H1 (cell line): ENCODE data around the gene FAM193B. TPM values are rescaled to one million over a fixed set of nuclear protein-coding genes. Genes with fewer than 3 reads are reported as not detected.

Experiments used
- CTCF ChIA-PET: fragments of 300-600 bp; sonication (Branson Sonifier 250); formaldehyde crosslinking; loops from one replicate; lab custom pipeline; 2021; ENCODE audit not compliant: partially characterized antibody; lab: Charles Lee
- POLR2A ChIA-PET: fragments of 300-600 bp; sonication (Branson Sonifier 250); formaldehyde crosslinking; loops from one replicate; lab custom pipeline; 2021; ENCODE audit warnings: inconsistent platforms; ENCODE audit not compliant: partially characterized antibody; lab: Charles Lee
- DNase-seq, 2 experiments: peaks; one replicate each; pipeline versions ENCODE4 v3.0.0 to v3.0.0-alpha.2; 2010 to 2022; ENCODE audit warnings: low spot score in 2 of 2, low read depth in 1 of 2, mixed read lengths in 1 of 2
- FAIRE-seq: peaks from 2 replicates; lab custom pipeline; 2011; peaks lifted over from hg19 to GRCh38; lab: Jason Lieb, UNC
- H2AFZ ChIP-seq: 2 replicates; pipeline ENCODE4 v1.8.1; 2012; ENCODE audit warnings: low read length, inconsistent platforms
- H2AK5ac ChIP-seq: 2 replicates; pipeline ENCODE4 v1.6.1; 2013; ENCODE audit warnings: low read depth, low read length
- H2BK120ac ChIP-seq: replicated peaks from 2 replicates; pipeline ENCODE3; 2013; ENCODE audit warnings: low read depth, low read length, inconsistent platforms
- H2BK12ac ChIP-seq: 2 replicates; pipeline ENCODE4 v1.6.1; 2013; ENCODE audit warnings: low read depth, low read length
- H2BK15ac ChIP-seq: 2 replicates; pipeline ENCODE4 v1.6.1; 2013; ENCODE audit warnings: low read length
- H2BK20ac ChIP-seq: 2 replicates; pipeline ENCODE4 v1.6.1; 2013; ENCODE audit warnings: low read length
- H2BK5ac ChIP-seq: 2 replicates; pipeline ENCODE4 v1.6.1; 2013; ENCODE audit warnings: low read depth, low read length
- H3K14ac ChIP-seq: 2 replicates; pipeline ENCODE4 v1.6.1; 2013; ENCODE audit warnings: inconsistent platforms; ENCODE audit not compliant: insufficient read length
- H3K18ac ChIP-seq: 2 replicates; pipeline ENCODE4 v1.6.1; 2013; ENCODE audit warnings: low read length; ENCODE audit errors: extremely low read depth
- H3K23ac ChIP-seq: 2 replicates; pipeline ENCODE4 v1.6.1; 2013; ENCODE audit warnings: inconsistent platforms; ENCODE audit not compliant: insufficient read length
- H3K23me2 ChIP-seq: 2 replicates; pipeline ENCODE4 v1.6.1; 2013; ENCODE audit warnings: low read depth, low read length
- H3K27ac ChIP-seq: 2 replicates; pipeline ENCODE4 v1.6.1; 2011; ENCODE audit warnings: low read depth, low read length, inconsistent platforms
- H3K27me3 ChIP-seq, 4 experiments: replicated peaks in 1 of 4; 1 replicate in 1 of 4; 2 replicates in 3 of 4; pipeline versions ENCODE4 v1.6.1 to v1.8.1; 2011 to 2013; ENCODE audit warnings: low read length in 3 of 4, mild to moderate bottlenecking in 3 of 4, inconsistent platforms in 2 of 4, mixed read lengths in 2 of 4, moderate library complexity in 1 of 4; ENCODE audit not compliant: control insufficient read depth in 3 of 4, insufficient read depth in 3 of 4; ENCODE audit errors: extremely low read depth in 1 of 4
- H3K36me3 ChIP-seq, 4 experiments: 2 replicates each; pipeline versions ENCODE4 v1.6.1 to v1.8.1; 2011 to 2013; ENCODE audit warnings: mild to moderate bottlenecking in 4 of 4, low read length in 3 of 4, moderate library complexity in 2 of 4, control low read depth in 1 of 4, inconsistent platforms in 1 of 4; ENCODE audit not compliant: insufficient read depth in 4 of 4, control insufficient read depth in 2 of 4
- H3K4ac ChIP-seq: replicated peaks from 2 replicates; pipeline ENCODE3; 2013; ENCODE audit warnings: low read length, low read depth, mixed read lengths, inconsistent platforms; ENCODE audit not compliant: insufficient read length
- H3K4me1 ChIP-seq, 4 experiments: replicated peaks in 1 of 4; 1 replicate in 1 of 4; 2 replicates in 3 of 4; pipeline versions ENCODE4 v1.6.1 to v1.8.1; 2011 to 2013; ENCODE audit warnings: low read length in 3 of 4, inconsistent platforms in 2 of 4, mixed read lengths in 1 of 4; ENCODE audit not compliant: insufficient read depth in 4 of 4, control insufficient read depth in 3 of 4
- H3K4me2 ChIP-seq, 2 experiments: 2 replicates each; pipeline versions ENCODE4 v1.6.1 to v1.8.1; 2011 to 2013; ENCODE audit warnings: low read depth in 2 of 2, low read length in 2 of 2, control low read depth in 1 of 2, inconsistent platforms in 1 of 2, mild to moderate bottlenecking in 1 of 2; ENCODE audit not compliant: insufficient read depth in 1 of 2
- H3K4me3 ChIP-seq, 4 experiments: fragments of 200-600, 300-600 bp in 1 of 4; sonication (generic), shearing (Covaris generic), sonication (Bioruptor Twin) in 1 of 4; 2 replicates each; pipeline versions ENCODE4 v1.5.1 to v1.8.1; 2011 to 2016; ENCODE audit warnings: low read length in 4 of 4, low read depth in 3 of 4, control low read depth in 2 of 4, inconsistent platforms in 2 of 4, mild to moderate bottlenecking in 2 of 4, mixed read lengths in 1 of 4, moderate library complexity in 1 of 4; ENCODE audit not compliant: insufficient read depth in 2 of 4; ENCODE audit errors: extremely low read depth in 1 of 4
- H3K56ac ChIP-seq: replicated peaks from 2 replicates; pipeline ENCODE3; 2013; ENCODE audit warnings: low read depth, mild to moderate bottlenecking, mixed read lengths, low read length, inconsistent platforms; ENCODE audit not compliant: insufficient read length
- H3K79me1 ChIP-seq: 2 replicates; pipeline ENCODE4 v1.6.1; 2013; ENCODE audit warnings: low read depth, low read length, control low read depth
- H3K79me2 ChIP-seq, 2 experiments: 2 replicates each; pipeline versions ENCODE4 v1.6.1 to v1.8.1; 2012 to 2013; ENCODE audit warnings: low read length in 2 of 2, mild to moderate bottlenecking in 2 of 2, inconsistent platforms in 1 of 2; ENCODE audit not compliant: insufficient read depth in 2 of 2, control insufficient read depth in 1 of 2
- H3K9ac ChIP-seq, 4 experiments: replicated peaks in 1 of 4; 1 replicate in 1 of 4; 2 replicates in 3 of 4; pipeline versions ENCODE4 v1.6.1 to v1.8.1; 2011 to 2013; ENCODE audit warnings: low read depth in 3 of 4, low read length in 3 of 4, control low read depth in 2 of 4, mild to moderate bottlenecking in 2 of 4, moderate library complexity in 2 of 4, inconsistent platforms in 1 of 4; ENCODE audit errors: extremely low read depth in 1 of 4
- H3K9me3 ChIP-seq, 2 experiments: 2 replicates each; pipeline versions ENCODE4 v1.6.1 to v1.8.1; 2012 to 2013; ENCODE audit warnings: mild to moderate bottlenecking in 2 of 2, moderate library complexity in 2 of 2, control low read depth in 1 of 2, inconsistent platforms in 1 of 2, low read depth in 1 of 2, low read length in 1 of 2, mixed read lengths in 1 of 2; ENCODE audit not compliant: insufficient read depth in 2 of 2
- H4K20me1 ChIP-seq, 2 experiments: replicated peaks in 1 of 2; 2 replicates each; pipeline versions ENCODE3 to v1.8.1; 2011 to 2013; ENCODE audit warnings: inconsistent platforms in 2 of 2, low read length in 2 of 2, mild to moderate bottlenecking in 1 of 2; ENCODE audit not compliant: insufficient read depth in 2 of 2, control insufficient read depth in 1 of 2
- H4K5ac ChIP-seq: 2 replicates; pipeline ENCODE4 v1.6.1; 2013; ENCODE audit warnings: low read length, low read depth, mixed read lengths, inconsistent platforms; ENCODE audit not compliant: insufficient read length
- H4K8ac ChIP-seq: 2 replicates; pipeline ENCODE4 v1.8.0; 2013; ENCODE audit warnings: mild to moderate bottlenecking, moderate library complexity, low read length, inconsistent platforms; ENCODE audit not compliant: insufficient read depth; ENCODE audit errors: extremely low read depth
- H4K91ac ChIP-seq: replicated peaks from 2 replicates; pipeline ENCODE3; 2013; ENCODE audit warnings: low read length, mixed read lengths, inconsistent platforms; ENCODE audit not compliant: insufficient read length
- CREB1 ChIP-seq: IDR thresholded peaks from 2 replicates; pipeline ENCODE4 v1.6.1; 2012; ENCODE audit warnings: inconsistent platforms
- EP300 ChIP-seq, 2 experiments: IDR thresholded peaks; 1 replicate in 1 of 2; 2 replicates in 1 of 2; pipeline ENCODE4 v1.6.1; 2011 to 2012; ENCODE audit warnings: low read depth in 2 of 2, low read length in 2 of 2, mild to moderate bottlenecking in 2 of 2, borderline replicate concordance in 1 of 2, inconsistent platforms in 1 of 2, moderate library complexity in 1 of 2
- EZH2 ChIP-seq: fragments of 200-600 bp; sonication (generic); IDR thresholded peaks from 2 replicates; pipeline ENCODE4 v1.7.1; 2012; ENCODE audit warnings: low read depth, mild to moderate bottlenecking, moderate library complexity, low read length, inconsistent platforms; ENCODE audit not compliant: severe bottlenecking
- POLR2AphosphoS5 ChIP-seq: IDR thresholded peaks from 2 replicates; pipeline ENCODE4 v1.6.1; 2011; ENCODE audit warnings: low read depth, low read length
- RBBP5 ChIP-seq: IDR thresholded peaks from 2 replicates; pipeline ENCODE4 v1.7.1; 2012; ENCODE audit warnings: low read depth, mild to moderate bottlenecking, inconsistent platforms, low read length, moderate library complexity, borderline replicate concordance
- SRF ChIP-seq: IDR thresholded peaks from 2 replicates; pipeline ENCODE4 v1.6.1; 2011; ENCODE audit warnings: mild to moderate bottlenecking, low read depth, low read length, moderate library complexity
- YY1 ChIP-seq: IDR thresholded peaks from 2 replicates; pipeline ENCODE4 v1.6.1; 2011; ENCODE audit warnings: low read depth, mild to moderate bottlenecking, low read length
- WGBS, 2 experiments: shearing (Covaris generic) in 1 of 2; methylation state at CpG; one replicate each; pipeline versions ENCODE4 v1.1.6 to v1.1.7; 2013 to 2015; ENCODE audit warnings: low lambda C conversion rate in 2 of 2, mixed read lengths in 2 of 2, inconsistent platforms in 1 of 2, low coverage in 1 of 2, missing lambda C conversion rate in 1 of 2; ENCODE audit not compliant: insufficient replicate concordance in 2 of 2, insufficient coverage in 1 of 2, insufficient read length in 1 of 2; ENCODE audit errors: extremely low coverage in 1 of 2, missing lambda C conversion rate in 1 of 2; 5-methylcytosine and 5-hydroxymethylcytosine counted together
- polyA plus RNA-seq, 7 experiments: library from polyadenylated mRNA; depleted of rRNA in 3 of 7; stranded (reverse) in 5 of 7; unstranded in 2 of 7; fragments of >200 nt in 5 of 7; fragments of 200-250 nt in 2 of 7; gene quantifications; 1 replicate in 5 of 7; 2 replicates in 1 of 7; 4 replicates in 1 of 7; pipeline versions ENCODE4 v1.2.1 to v1.2.3, GENCODE V29; 2011 to 2013; ENCODE audit warnings: missing spikeins in 2 of 7, mixed read lengths in 2 of 7
- total RNA-seq: library from RNA; stranded (reverse); fragmentation: NEBNext Ultra II Directional; extraction: Animal tissue kit (Norgen Biotek cat#: 25700); gene quantifications from 2 replicates; pipeline ENCODE4 v1.2.1, GENCODE V29; 2021

FAM193B gene
- total and polyA plus RNA-seq, 2 of the 8 experiments (the other 6 are each of a cell fraction or from before 2014, with no cell fraction given) = 49.9 to 69.8 TPM

DNA sequence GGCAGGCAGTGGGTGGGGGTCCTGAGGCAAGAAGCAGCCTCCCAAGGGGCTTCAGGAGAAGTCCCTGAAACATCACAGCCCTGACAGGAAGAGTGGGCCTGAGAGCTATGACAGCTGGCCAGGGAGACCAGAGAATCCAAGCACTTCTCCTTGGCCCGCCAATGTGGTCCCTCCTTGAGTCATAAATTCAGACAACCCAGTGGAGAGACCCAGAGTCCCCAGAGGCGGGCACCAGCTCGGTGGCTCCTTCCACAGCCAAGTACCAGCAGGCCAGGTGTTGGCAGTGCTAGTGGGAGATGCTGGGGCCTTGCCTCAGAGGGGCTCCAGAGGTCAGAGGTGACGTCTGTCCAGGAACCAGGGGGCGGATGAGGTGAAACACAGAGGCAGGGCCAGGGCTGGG lies 43.2 kb downstream of the FAM193B start:
- Histone ChIP-seq H3K4me1 (peaks cover 4 to 18% (median 11%) of the 10 kb centered on the region in 4 experiments; a peak in 6 of 7 replicates), H3K4ac (no peak overlapping the region), H4K20me1 (peaks cover 0 to 19% of the 10 kb centered on the region in 2 experiments), H3K56ac (no peak overlapping the region), H2BK12ac (no peak overlapping the region), H3K27me3 (no peaks in the 10 kb centered on the region), H3K14ac (no peak overlapping the region), H3K4me2 (no peak overlapping the region), H2AK5ac (0 out of 2 replicates have a peak overlapping the region, but pooled peaks have one; percentile 75), H3K23me2 (peaks cover 2% of the 10 kb centered on the region), H3K23ac (no peak overlapping the region), H3K79me2 (peaks cover 0 to 6% of the 10 kb centered on the region in 2 experiments; a peak in 1 of 4 replicates), H3K9ac (no peak overlapping the region), H3K9me3 (no peaks in the 10 kb centered on the region), H4K5ac (no peak overlapping the region), H2BK20ac (no peak overlapping the region), H3K79me1 (peaks cover 3% of the 10 kb centered on the region; the same call in 1 of the 2 replicates), H2BK5ac (no peak overlapping the region), H3K36me3 (peaks cover 27 to 50% (median 48%) of the 10 kb centered on the region in 4 experiments), H3K27ac (no peak overlapping the region), H2BK120ac (no peak overlapping the region), H3K4me3 (no peak overlapping the region), H4K91ac (no peak overlapping the region), H4K8ac (no peak overlapping the region), H2AFZ (no peak overlapping the region), H3K18ac (no peak overlapping the region), H2BK15ac (no peak overlapping the region)
- WGBS, 2 experiments = 94% methylated on average over 3 of the region's 5 CpGs; no CpG with 5 or more reads in 1 of the 2 experiments
- ChIA-PET CTCF (interaction anchor here (0.6 to 20.8 kb wide), 4 partner anchors 10 to 1464 kb away, joined by 3 to 306 read pairs (median 30); partner anchors contain the start of gene PDLIM7), POLR2A (interaction anchor here (2.6 to 65.5 kb wide), 2 partner anchors 42 kb away, joined by 10 to 3349 read pairs; partner anchors contain the start of genes DBN1, FAM193B, PDLIM7 and PRR7)
- no peak for FAIRE-seq
- no peak for DNase-seq
- TF ChIP-seq RBBP5 = no peak
- TF ChIP-seq EZH2 = no peak
- no peak for TF ChIP-seq YY1
- no peak for TF ChIP-seq POLR2AphosphoS5
- TF ChIP-seq SRF = no peak
- TF ChIP-seq CREB1 = no peak
- TF ChIP-seq EP300 (IDR thresholded peaks at IDR 0.05; ENCODE audit: borderline replicate concordance in 1 of 2, low read depth in 2 of 2, low read length in 2 of 2) = no peak
